ACHN (cell line): Measurements from ENCODE around the gene SLC13A3.

Experiments used
- DNase-seq: peaks from one replicate; pipeline ENCODE4 v3.0.0-alpha.2; 2015
- in situ Hi-C: cut with HindIII; loops from 2 replicates; pipeline ENCODE4 v1.10.0; 2017; ENCODE audit warnings: low sequenced_read_pairs, low pct_ligation_motif_present, low pct_unique_long_range_greater_than_20kb

The SLC13A3 gene

DNA sequence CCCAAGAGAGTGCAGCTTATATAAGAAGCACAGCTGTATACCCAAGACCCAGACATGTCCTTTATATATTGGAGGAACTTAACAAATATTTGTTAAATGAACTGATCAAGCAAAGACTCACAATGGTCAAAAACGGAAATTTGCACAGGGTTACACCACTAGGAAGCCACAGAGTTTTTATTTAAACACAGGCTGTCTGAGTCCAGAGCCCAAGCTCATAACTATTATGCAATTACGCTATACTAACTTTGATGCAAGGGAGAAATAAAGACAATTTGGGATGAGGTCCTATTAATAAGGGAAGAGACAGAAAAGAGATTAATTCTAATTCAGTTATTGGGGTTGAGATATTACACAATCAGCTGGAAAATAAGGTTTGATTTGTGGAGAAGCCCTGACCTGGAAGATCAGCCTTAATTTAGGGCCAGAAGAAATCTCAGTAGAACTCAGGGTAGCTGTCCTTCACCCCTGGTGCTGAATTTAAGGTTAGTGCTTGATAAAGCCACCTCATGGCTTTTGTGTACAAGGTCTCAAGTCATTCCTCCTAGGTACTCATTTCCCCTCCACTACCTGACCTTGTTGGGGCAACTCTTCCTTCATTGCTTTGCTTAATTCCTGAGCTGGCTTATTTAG, 127.4 kb downstream of the SLC13A3 start:
- DNase-seq = peak; percentile 25
- in situ Hi-C loops = no loop called here

DNA sequence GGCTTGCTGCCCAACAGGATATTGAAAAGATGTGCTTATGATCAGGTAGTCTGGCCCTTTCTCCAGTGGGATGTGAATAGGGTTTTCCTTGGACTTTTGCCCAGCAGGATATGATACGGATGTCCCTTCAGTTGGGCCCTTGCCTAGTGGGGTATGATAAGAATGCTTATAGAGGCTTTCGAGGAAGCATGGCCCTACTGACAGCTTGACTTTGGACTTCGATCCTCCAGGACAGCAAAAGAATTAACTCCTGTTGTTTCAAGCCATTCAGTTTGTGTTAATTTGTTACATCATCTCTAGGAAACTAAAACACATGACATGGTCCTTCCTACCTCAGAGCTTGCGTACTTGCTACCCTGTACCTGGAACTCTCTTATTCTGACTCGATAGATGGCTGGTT, 128.2 kb downstream of the SLC13A3 start:
- in situ Hi-C loops = no loop called here
- DNase-seq = no peak

DNA sequence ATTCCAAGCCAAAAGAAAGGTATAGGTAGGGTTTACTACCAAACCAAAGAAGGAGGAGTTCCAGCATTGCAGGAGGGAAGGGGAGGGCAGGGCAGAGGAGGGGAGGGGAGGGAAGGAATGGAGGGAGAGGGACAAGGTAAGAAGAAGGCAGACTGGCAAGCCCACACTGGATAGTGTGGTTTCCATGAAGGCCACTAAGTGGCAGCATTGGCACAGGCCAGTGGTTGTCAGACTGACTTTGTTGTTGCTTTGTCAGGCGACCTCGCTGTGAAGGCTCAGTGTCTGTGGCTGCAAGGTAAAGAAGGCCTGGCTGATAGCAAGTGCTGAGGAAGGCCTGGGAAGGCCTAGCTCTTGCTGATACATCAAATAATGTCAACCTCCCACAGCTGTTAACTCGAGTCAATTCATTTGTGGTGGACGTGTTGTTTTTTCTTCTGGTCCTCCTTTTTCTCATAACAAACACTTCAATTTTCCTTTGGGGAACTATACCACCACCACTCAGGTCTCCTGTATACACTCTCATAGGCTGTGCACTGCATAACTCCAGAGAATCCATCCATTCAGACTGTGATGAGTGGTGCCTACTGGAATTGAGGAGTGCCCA, 130.2 kb downstream of the SLC13A3 start:
- in situ Hi-C loops = no loop called here
- DNase-seq = peak; percentile 52

DNA sequence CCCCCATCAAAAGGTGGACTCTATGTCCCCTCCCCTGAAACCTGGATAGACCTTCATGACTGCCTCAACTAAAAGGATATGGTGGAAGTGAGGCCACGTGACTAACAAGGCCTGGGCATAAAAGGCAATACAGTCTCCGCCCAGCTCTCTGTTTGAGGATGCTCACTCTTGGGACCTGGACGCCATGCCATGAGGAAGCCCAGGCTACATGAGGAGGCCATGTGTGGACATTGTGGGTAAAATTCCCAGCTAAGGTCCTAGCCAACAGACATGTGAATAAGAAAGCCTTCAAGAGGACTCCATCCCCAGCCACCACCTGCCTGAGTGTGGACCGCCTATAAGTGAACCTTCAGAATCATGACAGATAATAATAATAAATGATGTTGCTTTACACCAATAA, 130.7 kb downstream of the SLC13A3 start:
- in situ Hi-C loops = no loop called here
- no peak for DNase-seq

DNA sequence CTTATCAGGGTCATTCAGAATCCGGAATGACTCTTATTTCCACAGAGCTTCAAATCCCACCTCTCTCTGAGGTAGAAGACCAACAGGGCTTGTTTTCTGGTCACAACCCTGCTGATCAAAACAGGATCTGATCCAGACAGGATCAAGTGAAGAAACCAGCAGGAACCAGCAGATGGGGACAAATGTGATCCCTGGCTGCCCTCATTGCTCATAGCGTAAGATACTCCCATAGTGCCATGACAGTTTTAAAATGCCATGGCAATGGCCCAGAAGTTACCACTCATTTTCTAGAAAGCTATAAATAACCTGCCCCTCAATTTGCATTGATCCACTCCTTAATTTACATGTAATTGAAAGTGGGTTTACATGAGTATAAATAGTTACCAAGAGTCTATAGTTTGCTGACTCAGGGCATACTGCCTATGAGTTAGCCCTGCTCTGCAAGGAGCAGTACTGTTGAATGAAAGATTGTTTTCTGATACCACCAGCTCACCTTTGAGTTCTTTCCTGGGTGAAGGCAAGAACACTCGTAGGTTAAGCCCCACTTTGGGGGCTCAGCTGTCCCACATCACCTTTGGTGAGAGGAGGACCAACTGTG, 131.7 kb downstream of the SLC13A3 start:
- DNase-seq = no peak
- in situ Hi-C loops = no loop called here

DNA sequence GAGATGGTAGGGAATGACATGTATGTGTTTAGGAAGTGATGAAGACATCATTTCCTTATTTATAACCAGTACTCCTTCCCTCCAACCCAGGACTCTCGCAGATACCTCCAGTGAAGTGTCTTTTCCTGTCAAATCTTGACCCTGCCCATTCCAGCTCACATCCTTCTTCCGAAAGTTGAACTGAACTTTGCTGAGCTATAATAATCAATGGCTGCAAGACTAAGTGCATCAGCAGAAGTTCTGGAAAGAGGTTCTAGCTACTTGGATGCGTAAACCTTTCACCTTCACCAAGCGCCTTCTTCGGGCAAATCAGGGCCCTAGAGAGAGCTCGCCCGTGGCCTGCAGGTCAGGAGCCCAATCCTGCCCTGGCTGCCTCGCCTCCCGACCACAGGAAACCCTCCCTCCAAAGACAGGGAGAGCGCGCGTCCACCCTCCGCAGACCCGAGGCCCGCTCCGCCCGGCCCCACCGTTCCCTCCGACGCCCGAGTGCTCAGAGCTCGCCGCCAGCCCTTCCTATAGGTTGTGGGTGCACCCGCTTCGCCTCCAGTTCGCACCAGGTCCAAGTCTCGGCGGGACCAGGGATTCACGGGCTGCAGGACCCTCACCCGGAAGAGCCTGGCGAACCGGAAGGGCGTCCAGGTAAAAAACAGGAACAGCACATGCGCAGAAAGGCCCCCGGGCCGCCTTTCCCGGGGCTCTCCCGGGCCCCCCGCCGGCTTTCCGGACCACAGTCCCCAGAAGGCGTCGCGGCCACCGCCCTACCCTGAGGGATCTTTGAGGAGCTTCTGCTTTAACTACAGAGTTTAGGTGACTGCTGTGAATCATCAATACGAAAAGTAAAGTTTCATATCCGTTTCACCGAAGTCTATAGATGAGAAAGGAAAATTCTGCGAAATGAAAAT, 138.1 kb downstream of the SLC13A3 start, which contains the start of gene ZNF334:
Gene ZNF334, minus strand, starts transcription at position 617 of the 902 bp plus-strand sequence. CDS start 1,457 bp downstream, outside the sequence.
- in situ Hi-C loops = no loop called here
- DNase-seq = no peak

DNA sequence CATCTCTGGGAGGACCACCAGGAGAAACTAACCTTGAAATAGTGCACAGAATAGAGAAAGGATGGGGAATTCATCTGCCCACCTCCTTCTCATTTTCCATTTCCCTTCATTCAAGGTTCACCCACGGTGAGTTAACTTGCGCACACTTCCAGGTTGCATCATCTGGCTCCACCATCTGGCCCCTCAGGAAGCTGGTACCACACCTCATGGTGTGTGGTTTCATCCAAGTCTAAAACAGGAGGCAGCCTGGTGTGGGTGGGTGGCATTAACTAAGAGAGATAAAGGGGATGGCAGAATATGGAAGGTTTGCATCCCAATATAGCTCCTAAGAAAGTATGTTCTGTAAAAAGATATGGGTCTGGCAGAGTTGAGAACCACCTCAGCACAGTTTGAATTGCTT, 141.7 kb downstream of the SLC13A3 start:
- no peak for DNase-seq
- in situ Hi-C loops = no loop called here
